GM12878 (cell line): ENCODE measurements around the gene LZTFL1. TPM values are rescaled to one million over a fixed set of nuclear protein-coding genes. Genes with fewer than 3 reads are reported as not detected.

ENCODE experiments used
- BACH1 ChIP-seq: fragments of 450-650 bp; IDR thresholded peaks from 2 replicates; pipeline ENCODE4 v1.6.1; 2017; ENCODE audit warnings: mild to moderate bottlenecking, borderline replicate concordance
- CBX3 ChIP-seq: fragments of 200-600 bp; sonication (generic); IDR thresholded peaks from 2 replicates; pipeline ENCODE4 v1.6.1; 2016; ENCODE audit warnings: low read depth, borderline replicate concordance
- CEBPZ ChIP-seq: fragments of 150-350 bp; IDR thresholded peaks from 2 replicates; pipeline ENCODE4 v1.6.1; 2016; ENCODE audit warnings: low read depth, low read length
- E2F8 ChIP-seq: fragments of 450-650 bp; IDR thresholded peaks from 2 replicates; pipeline ENCODE4 v1.6.1; 2018; ENCODE audit warnings: mild to moderate bottlenecking, low read depth, moderate library complexity; ENCODE audit not compliant: partially characterized antibody
- EZH2 ChIP-seq: IDR thresholded peaks from 2 replicates; pipeline ENCODE4 v1.6.1; 2012; ENCODE audit warnings: low read depth, mild to moderate bottlenecking, control low read depth, inconsistent platforms, low read length, borderline replicate concordance; ENCODE audit not compliant: control insufficient read depth
- GABPA ChIP-seq: IDR thresholded peaks from 2 replicates; pipeline ENCODE4 v1.6.1; 2014; ENCODE audit warnings: antibody characterized with exemption, low read depth, mild to moderate bottlenecking, inconsistent platforms
- HDGF ChIP-seq: fragments of 450-650 bp; IDR thresholded peaks from 2 replicates; pipeline ENCODE4 v1.6.1; 2016; ENCODE audit warnings: antibody characterized with exemption
- KDM1A ChIP-seq: fragments of 200-600 bp; sonication (generic); IDR thresholded peaks from 2 replicates; pipeline ENCODE4 v1.6.1; 2016; ENCODE audit warnings: borderline replicate concordance
- LARP7 ChIP-seq: fragments of 450-650 bp; IDR thresholded peaks from 2 replicates; pipeline ENCODE4 v1.6.1; 2017; ENCODE audit warnings: mild to moderate bottlenecking
- MEF2B ChIP-seq: fragments of 450-650 bp; IDR thresholded peaks from 2 replicates; pipeline ENCODE4 v1.6.1; 2018; ENCODE audit warnings: mild to moderate bottlenecking, moderate library complexity; ENCODE audit not compliant: partially characterized antibody, poor library complexity, severe bottlenecking
- MLLT1 ChIP-seq: fragments of 450-650 bp; IDR thresholded peaks from 2 replicates; pipeline ENCODE4 v1.6.1; 2016; ENCODE audit warnings: mild to moderate bottlenecking
- MYC ChIP-seq: IDR thresholded peaks from 2 replicates; pipeline ENCODE4 v1.6.1; 2011; ENCODE audit warnings: mild to moderate bottlenecking, low read length, moderate library complexity, inconsistent platforms; ENCODE audit not compliant: insufficient read depth, insufficient replicate concordance, insufficient read length, severe bottlenecking
- NBN ChIP-seq: fragments of 450-650 bp; IDR thresholded peaks from 2 replicates; pipeline ENCODE4 v1.6.1; 2016
- NFYB ChIP-seq: IDR thresholded peaks from 2 replicates; pipeline ENCODE4 v1.6.1; 2011; ENCODE audit warnings: low read depth, mild to moderate bottlenecking, low read length, improper control_type of control experiment, moderate library complexity; ENCODE audit not compliant: insufficient read depth
- PAX5 ChIP-seq: IDR thresholded peaks from 2 replicates; pipeline ENCODE4 v1.6.1; 2011; ENCODE audit warnings: low read depth, low read length, borderline replicate concordance
- POLR2AphosphoS2 ChIP-seq: IDR thresholded peaks from 2 replicates; pipeline ENCODE4 v1.6.1; 2011; ENCODE audit warnings: low read depth, mild to moderate bottlenecking, low read length, improper control_type of control experiment, moderate library complexity
- RAD21 ChIP-seq: IDR thresholded peaks from 2 replicates; pipeline ENCODE4 v1.6.1; 2011; ENCODE audit warnings: mild to moderate bottlenecking, low read depth, low read length, moderate library complexity; ENCODE audit not compliant: insufficient read depth
- ZNF207 ChIP-seq: fragments of 450-650 bp; IDR thresholded peaks from 2 replicates; pipeline ENCODE4 v1.6.1; 2014; ENCODE audit warnings: antibody characterized with exemption, mild to moderate bottlenecking, borderline replicate concordance
- ZNF24 ChIP-seq: fragments of 450-650 bp; IDR thresholded peaks from 2 replicates; pipeline ENCODE4 v1.6.1; 2017; ENCODE audit warnings: antibody characterized with exemption, mild to moderate bottlenecking
- polyA plus RNA-seq, 11 experiments: library from polyadenylated mRNA; depleted of rRNA in 4 of 11; unstranded in 6 of 11; stranded (reverse) in 5 of 11; fragments of >200 nt; fragmentation: Nextera tagmentation in 4 of 11; fragmentation: Illumina TruSeq in 1 of 11; extraction: Ambion mirVana in 4 of 11; extraction: Trizol in 1 of 11; gene quantifications; 1 replicate in 1 of 11; 2 replicates in 10 of 11; pipeline versions ENCODE4 v1.2.1 to v1.2.3, GENCODE V29; 2011 to 2016; ENCODE audit warnings: inconsistent platforms in 2 of 11, missing spikeins in 2 of 11, low read depth in 1 of 11
- total RNA-seq, 4 experiments: library from RNA; depleted of rRNA in 3 of 4; stranded (reverse); fragments of >200 nt in 3 of 4; fragmentation: Illumina TruSeq in 1 of 4; extraction: Trizol in 1 of 4; gene quantifications; 2 replicates each; pipeline versions ENCODE4 v1.2.1 to v1.2.3, GENCODE V29; 2013 to 2021
- TF ChIP-seq, protein P1 (sequence below): fragments of 450-650 bp; conservative IDR thresholded peaks from 2 replicates; pipeline ENCODE4 v1.6.1; 2017; ENCODE audit warnings: mild to moderate bottlenecking, moderate library complexity

The LZTFL1 gene
- total and polyA plus RNA-seq, 10 of the 15 experiments (the other 5 are each of a cell fraction or from before 2014, with no cell fraction given): 9.8 to 74.1 (median 11.9) TPM

GRCh38 chr3:45864760-45865519 is 23.0 kb upstream of the LZTFL1 start (continued):
- TF ChIP-seq CEBPZ: no peak
- no peak; the same call in 1 of the 2 replicates for TF ChIP-seq HDGF
- TF ChIP-seq BACH1: peak; percentile 79; the same call in 1 of the 2 replicates
- no peak for TF ChIP-seq E2F8
- 0 out of 2 replicates have a peak, but pooled peaks have one; percentile 56 for TF ChIP-seq LARP7
- no peak for TF ChIP-seq CBX3
- peak; percentile 69 for TF ChIP-seq MLLT1
- TF ChIP-seq MYC: no peak
- TF ChIP-seq, protein P1, sequence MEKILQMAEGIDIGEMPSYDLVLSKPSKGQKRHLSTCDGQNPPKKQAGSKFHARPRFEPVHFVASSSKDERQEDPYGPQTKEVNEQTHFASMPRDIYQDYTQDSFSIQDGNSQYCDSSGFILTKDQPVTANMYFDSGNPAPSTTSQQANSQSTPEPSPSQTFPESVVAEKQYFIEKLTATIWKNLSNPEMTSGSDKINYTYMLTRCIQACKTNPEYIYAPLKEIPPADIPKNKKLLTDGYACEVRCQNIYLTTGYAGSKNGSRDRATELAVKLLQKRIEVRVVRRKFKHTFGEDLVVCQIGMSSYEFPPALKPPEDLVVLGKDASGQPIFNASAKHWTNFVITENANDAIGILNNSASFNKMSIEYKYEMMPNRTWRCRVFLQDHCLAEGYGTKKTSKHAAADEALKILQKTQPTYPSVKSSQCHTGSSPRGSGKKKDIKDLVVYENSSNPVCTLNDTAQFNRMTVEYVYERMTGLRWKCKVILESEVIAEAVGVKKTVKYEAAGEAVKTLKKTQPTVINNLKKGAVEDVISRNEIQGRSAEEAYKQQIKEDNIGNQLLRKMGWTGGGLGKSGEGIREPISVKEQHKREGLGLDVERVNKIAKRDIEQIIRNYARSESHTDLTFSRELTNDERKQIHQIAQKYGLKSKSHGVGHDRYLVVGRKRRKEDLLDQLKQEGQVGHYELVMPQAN: no peak; the same call in 1 of the 2 replicates
- TF ChIP-seq RAD21: peak; percentile 35
- TF ChIP-seq ZNF207: no peak
- no peak for TF ChIP-seq EZH2
- TF ChIP-seq MEF2B: peak; percentile 86
- TF ChIP-seq ZNF24: peak; percentile 96
- no peak for TF ChIP-seq KDM1A
- TF ChIP-seq PAX5: peak; percentile 95
- TF ChIP-seq NFYB: no peak
- TF ChIP-seq NBN: peak; percentile 94
- peak; percentile 71 for TF ChIP-seq GABPA
- TF ChIP-seq POLR2AphosphoS2: no peak
